Endothelial cell of umbilical vein (primary cell): ENCODE measurements around the gene MAPK8IP3. TPM values are rescaled to one million over a fixed set of nuclear protein-coding genes. Genes with fewer than 3 reads are reported as not detected.

ENCODE experiments used
- BruUV-seq: library from RNA; stranded (reverse); fragments of 400-500 nt; replicated peaks from 2 replicates; lab custom pipeline; 2021; lab: Mats Ljungman, UMichigan
- CTCF ChIA-PET: fragments of 300-600, 350-600 bp; sonication (Branson Sonifier 250); formaldehyde crosslinking; loops from one replicate; lab custom pipeline; 2021; ENCODE audit warnings: antibody characterized with exemption, inconsistent platforms; lab: Charles Lee
- POLR2A ChIA-PET: fragments of 300-600, 350-600 bp; sonication (Branson Sonifier 250); formaldehyde crosslinking; loops from one replicate; lab custom pipeline; 2021; ENCODE audit warnings: antibody characterized with exemption, inconsistent platforms; lab: Charles Lee
- DNase-seq: peaks from one replicate; pipeline ENCODE4 v3.0.0-alpha.2; 2011; ENCODE audit warnings: low read depth, low spot score
- FAIRE-seq: peaks from 2 replicates; lab custom pipeline; 2011; peaks lifted over from hg19 to GRCh38; lab: Jason Lieb, UNC
- H2AFZ ChIP-seq: 2 replicates; pipeline ENCODE4 v1.6.0; 2012; ENCODE audit warnings: low read depth, low read length, control low read depth, inconsistent platforms
- H3K27ac ChIP-seq: 2 replicates; pipeline ENCODE4 v1.5.1; 2011; ENCODE audit warnings: low read depth, mild to moderate bottlenecking, control low read depth, low read length, moderate library complexity; ENCODE audit not compliant: insufficient read depth
- H3K27me3 ChIP-seq, 2 experiments: 2 replicates each; pipeline versions ENCODE4 v1.6.0 to v1.6.1; 2011; ENCODE audit warnings: low read length in 2 of 2, mixed read lengths in 1 of 2; ENCODE audit not compliant: control insufficient read depth in 2 of 2, insufficient read depth in 2 of 2
- H3K36me3 ChIP-seq, 2 experiments: 2 replicates in 1 of 2; 3 replicates in 1 of 2; pipeline ENCODE4 v1.5.1; 2011; ENCODE audit warnings: low read length in 2 of 2, mild to moderate bottlenecking in 1 of 2, moderate library complexity in 1 of 2; ENCODE audit not compliant: control insufficient read depth in 2 of 2, insufficient read depth in 2 of 2; ENCODE audit errors: extremely low read depth in 1 of 2
- H3K4me1 ChIP-seq: 3 replicates; pipeline ENCODE4 v1.5.1; 2011; ENCODE audit warnings: mild to moderate bottlenecking, low read length; ENCODE audit not compliant: control insufficient read depth, insufficient read depth; ENCODE audit errors: extremely low read depth
- H3K4me2 ChIP-seq: 2 replicates; pipeline ENCODE4 v1.6.1; 2011; ENCODE audit warnings: low read length, control low read depth, mixed read lengths; ENCODE audit not compliant: insufficient read depth
- H3K4me3 ChIP-seq, 3 experiments: fragments of 200-600 bp in 1 of 3; sonication (generic), shearing (Covaris generic) in 1 of 3; replicated peaks in 1 of 3; 2 replicates each; pipeline ENCODE4 v1.5.1; 2011 to 2016; ENCODE audit warnings: control low read depth in 3 of 3, low read length in 3 of 3, mild to moderate bottlenecking in 2 of 3, inconsistent platforms in 1 of 3, low read depth in 1 of 3, moderate library complexity in 1 of 3; ENCODE audit not compliant: insufficient read depth in 1 of 3
- H3K79me2 ChIP-seq: 2 replicates; pipeline ENCODE4 v1.6.0; 2012; ENCODE audit warnings: low read length, inconsistent platforms; ENCODE audit not compliant: control insufficient read depth, insufficient read depth
- H3K9ac ChIP-seq: replicated peaks from 2 replicates; pipeline ENCODE3; 2011; ENCODE audit warnings: low read length, control low read depth; ENCODE audit not compliant: insufficient read depth; ENCODE audit errors: extremely low read depth
- H3K9me1 ChIP-seq: replicated peaks from 3 replicates; pipeline ENCODE4 v1.6.0; 2011; ENCODE audit warnings: mild to moderate bottlenecking, low read length; ENCODE audit not compliant: control insufficient read depth, insufficient read depth; ENCODE audit errors: extremely low read depth
- H3K9me3 ChIP-seq: replicated peaks from 2 replicates; pipeline ENCODE4 v1.5.1; 2012; ENCODE audit warnings: low read length, inconsistent platforms; ENCODE audit not compliant: control insufficient read depth, insufficient read depth
- H4K20me1 ChIP-seq: replicated peaks from 2 replicates; pipeline ENCODE3; 2011; ENCODE audit warnings: mild to moderate bottlenecking, low read length; ENCODE audit not compliant: control insufficient read depth, insufficient read depth; ENCODE audit errors: extremely low read depth
- EZH2 ChIP-seq: IDR thresholded peaks from 2 replicates; pipeline ENCODE4 v1.6.1; 2012; ENCODE audit warnings: borderline replicate concordance, low read depth, mild to moderate bottlenecking, moderate library complexity, low read length, inconsistent platforms; ENCODE audit not compliant: severe bottlenecking
- FOS ChIP-seq: IDR thresholded peaks from 2 replicates; pipeline ENCODE4 v1.6.1; 2011; ENCODE audit warnings: mild to moderate bottlenecking, low read length, moderate library complexity, borderline replicate concordance; ENCODE audit not compliant: insufficient read depth
- GATA2 ChIP-seq: IDR thresholded peaks from 2 replicates; pipeline ENCODE4 v1.7.0; 2011; ENCODE audit warnings: low read depth, mild to moderate bottlenecking, moderate library complexity, mixed read lengths, low read length; ENCODE audit not compliant: insufficient read length, insufficient read depth
- JUN ChIP-seq: IDR thresholded peaks from 2 replicates; pipeline ENCODE4 v1.6.1; 2011; ENCODE audit warnings: borderline replicate concordance, low read depth; ENCODE audit not compliant: insufficient read length, insufficient read depth
- MYC ChIP-seq: IDR thresholded peaks from one replicate; pipeline ENCODE4 v1.6.1; 2011; ENCODE audit warnings: mild to moderate bottlenecking, low read depth, low read length
- POLR2A ChIP-seq: IDR thresholded peaks from 2 replicates; pipeline ENCODE4 v1.6.1; 2012; ENCODE audit warnings: low read depth, mild to moderate bottlenecking, control low read depth, low read length
- POLR2AphosphoS5 ChIP-seq: IDR thresholded peaks from 2 replicates; pipeline ENCODE4 v1.6.1; 2012; ENCODE audit warnings: low read depth, mild to moderate bottlenecking, control low read depth, low read length, moderate library complexity; ENCODE audit not compliant: insufficient read depth
- dilution Hi-C: fragments of 300-500 bp; cut with MboI; formaldehyde crosslinking; loops from one replicate; pipeline ENCODE4 v1.15.0; 2019; ENCODE audit warnings: low sequenced_read_pairs; ENCODE audit not compliant: extremely low pct_ligation_motif_present
- intact Hi-C: fragments of 100-400 bp; cut with micrococcal nuclease; formaldehyde crosslinking; loops from one replicate; pipeline ENCODE4 v1.10.0; 2022
- polyA plus RNA-seq, 4 experiments: library from polyadenylated mRNA; depleted of rRNA in 3 of 4; stranded (reverse) in 3 of 4; unstranded in 1 of 4; fragments of >200 nt; gene quantifications; 2 replicates each; pipeline versions ENCODE4 v1.2.1 to v1.2.3, GENCODE V29; 2011 to 2012; ENCODE audit warnings: missing spikeins in 1 of 4
- total RNA-seq: library from RNA; stranded (reverse); gene quantifications from 2 replicates; pipeline ENCODE4 v1.2.3, GENCODE V29; 2021
- TF ChIP-seq, protein P1 (sequence below): IDR thresholded peaks from 2 replicates; pipeline ENCODE4 v1.6.1; 2011; ENCODE audit not compliant: insufficient read depth, insufficient read length
- TF ChIP-seq, protein P2 (sequence below), 2 donors: IDR thresholded peaks; 1 replicate in 1 of 2; 2 replicates in 1 of 2; pipeline ENCODE4 v1.5.1; 2011; ENCODE audit warnings: low read length in 2 of 2, mild to moderate bottlenecking in 2 of 2, moderate library complexity in 2 of 2, control low read depth in 1 of 2, inconsistent platforms in 1 of 2, low read depth in 1 of 2; ENCODE audit not compliant: insufficient read depth in 1 of 2; ENCODE audit errors: extremely low read depth in 1 of 2

MAPK8IP3 gene
- total and polyA plus RNA-seq, 2 donors (not counting 3 experiments of a cell fraction or from before 2014, with no cell fraction given) = 40.7 to 92.2 TPM

DNA sequence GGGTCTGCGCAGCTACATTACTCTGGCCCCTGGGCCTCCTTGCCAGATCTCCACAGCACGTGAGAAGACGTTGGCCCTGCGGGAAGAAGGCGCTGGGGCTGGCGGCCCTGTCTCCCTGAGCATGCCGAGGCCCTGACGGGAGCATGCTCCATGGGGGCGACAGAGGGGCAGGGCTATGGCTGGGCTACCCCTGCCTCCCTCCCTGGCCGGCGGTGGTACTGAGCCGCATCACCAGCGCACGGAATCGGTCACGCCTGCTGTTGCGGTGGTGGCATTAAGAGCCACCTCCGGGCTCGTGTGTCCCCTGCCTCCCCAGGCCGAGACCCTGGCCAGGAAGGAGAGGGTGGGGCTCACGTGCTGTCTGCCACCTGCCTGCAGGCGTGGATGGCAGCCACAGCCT lies 28.1 kb downstream of the MAPK8IP3 start:
- intact Hi-C loops = no loop called here

More for the DNA sequence above, 28.1 kb downstream of the MAPK8IP3 start:
- H2AFZ ChIP-seq = no peak overlapping the region
- no peaks in the 10 kb centered on the region for H3K9me1 ChIP-seq
- FAIRE-seq (no peak), DNase-seq (no peak)
- TF ChIP-seq GATA2 (no peak), POLR2A (no peak), MYC (no peak), JUN (no peak), FOS (no peak), EZH2 (no peak), POLR2AphosphoS5 (no peak)
- TF ChIP-seq, protein P1, sequence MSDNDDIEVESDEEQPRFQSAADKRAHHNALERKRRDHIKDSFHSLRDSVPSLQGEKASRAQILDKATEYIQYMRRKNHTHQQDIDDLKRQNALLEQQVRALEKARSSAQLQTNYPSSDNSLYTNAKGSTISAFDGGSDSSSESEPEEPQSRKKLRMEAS = no peak
- TF ChIP-seq, protein P2, sequence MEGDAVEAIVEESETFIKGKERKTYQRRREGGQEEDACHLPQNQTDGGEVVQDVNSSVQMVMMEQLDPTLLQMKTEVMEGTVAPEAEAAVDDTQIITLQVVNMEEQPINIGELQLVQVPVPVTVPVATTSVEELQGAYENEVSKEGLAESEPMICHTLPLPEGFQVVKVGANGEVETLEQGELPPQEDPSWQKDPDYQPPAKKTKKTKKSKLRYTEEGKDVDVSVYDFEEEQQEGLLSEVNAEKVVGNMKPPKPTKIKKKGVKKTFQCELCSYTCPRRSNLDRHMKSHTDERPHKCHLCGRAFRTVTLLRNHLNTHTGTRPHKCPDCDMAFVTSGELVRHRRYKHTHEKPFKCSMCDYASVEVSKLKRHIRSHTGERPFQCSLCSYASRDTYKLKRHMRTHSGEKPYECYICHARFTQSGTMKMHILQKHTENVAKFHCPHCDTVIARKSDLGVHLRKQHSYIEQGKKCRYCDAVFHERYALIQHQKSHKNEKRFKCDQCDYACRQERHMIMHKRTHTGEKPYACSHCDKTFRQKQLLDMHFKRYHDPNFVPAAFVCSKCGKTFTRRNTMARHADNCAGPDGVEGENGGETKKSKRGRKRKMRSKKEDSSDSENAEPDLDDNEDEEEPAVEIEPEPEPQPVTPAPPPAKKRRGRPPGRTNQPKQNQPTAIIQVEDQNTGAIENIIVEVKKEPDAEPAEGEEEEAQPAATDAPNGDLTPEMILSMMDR (IDR thresholded peaks at IDR 0.05; ENCODE audit: extremely low read depth in 1 of 2, insufficient read depth in 1 of 2, low read depth in 1 of 2, low read length in 2 of 2) = no peak
- H3K4me3 ChIP-seq = no peak overlapping the region
- no peaks in the 10 kb centered on the region for H4K20me1 ChIP-seq
- H3K27ac ChIP-seq = no peak overlapping the region
- H3K9ac ChIP-seq = no peak overlapping the region
- CTCF ChIA-PET = interaction anchor here (2.1 kb wide), 1 partner anchor 11 kb away, joined by 12 read pairs; no protein-coding TSS in a partner anchor
- H3K4me2 ChIP-seq = no peak overlapping the region
- no peaks in the 10 kb centered on the region for H3K79me2 ChIP-seq
- no peaks in the 10 kb centered on the region for H3K9me3 ChIP-seq
- dilution Hi-C loops = no loop called here
- H3K4me1 ChIP-seq = no peaks in the 10 kb centered on the region
- POLR2A ChIA-PET = no interaction called here
- no peaks in the 10 kb centered on the region for H3K27me3 ChIP-seq
- H3K36me3 ChIP-seq = peaks cover 0 to 26% of the 10 kb centered on the region in 2 experiments
- no TSS peak for BruUV-seq
